Measurements from ENCODE around the gene KRT84.

The KRT84 gene

GRCh38 chr12:52385226-52385702 lies at the start of gene KRT84:
TSS of gene KRT84 (minus strand) at chr12:52385652. CDS start at chr12:52385585, 67 bp downstream.
- no peak for DNase-seq (ENCODE audit: low spot score)

- DNase-seq (ENCODE audit: low spot score), result no peak
Observed at GRCh38 chr12:52434760-52435530, 49.5 kb upstream of the KRT84 start.

- no peak for DNase-seq (ENCODE audit: low spot score)
Observed at GRCh38 chr12:52434081-52434733, 48.8 kb upstream of the KRT84 start, which contains the start of gene KRT75. TSS of gene KRT75 (minus strand) at chr12:52434371. CDS start at chr12:52434304, 67 bp downstream.

- DNase-seq (ENCODE audit: low spot score), result no peak
Observed at GRCh38 chr12:52433501-52434080, 48.1 kb upstream of the KRT84 start.

- DNase-seq (ENCODE audit: low spot score), result no peak
Observed at GRCh38 chr12:52432559-52433207, 47.2 kb upstream of the KRT84 start.

- no peak for DNase-seq (ENCODE audit: low spot score)
Observed at GRCh38 chr12:52428121-52428520, 42.7 kb upstream of the KRT84 start.

GRCh38 chr12:52427083-52427482 lies 41.6 kb upstream of the KRT84 start:
- no peak for DNase-seq (ENCODE audit: low spot score)

- DNase-seq (ENCODE audit: low spot score), result no peak
Observed at GRCh38 chr12:52426034-52426433, 40.6 kb upstream of the KRT84 start.

GRCh38 chr12:52425466-52425865 lies 40.0 kb upstream of the KRT84 start:
- no peak for DNase-seq (ENCODE audit: low spot score)

GRCh38 chr12:52423661-52424500 lies 38.4 kb upstream of the KRT84 start:
- no peak for DNase-seq (ENCODE audit: low spot score)

GRCh38 chr12:52423035-52423434 lies 37.6 kb upstream of the KRT84 start:
- no peak for DNase-seq (ENCODE audit: low spot score)

- DNase-seq (ENCODE audit: low spot score), result no peak
Observed at GRCh38 chr12:52419656-52420055, 34.2 kb upstream of the KRT84 start.

GRCh38 chr12:52418576-52419110 lies 33.2 kb upstream of the KRT84 start:
- DNase-seq (ENCODE audit: low spot score), result no peak

GRCh38 chr12:52417740-52418139 lies 32.3 kb upstream of the KRT84 start:
- DNase-seq (ENCODE audit: low spot score), result no peak

- DNase-seq (ENCODE audit: low spot score), result no peak
Observed at GRCh38 chr12:52416795-52417194, 31.3 kb upstream of the KRT84 start.

- no peak for DNase-seq (ENCODE audit: low spot score)
Observed at GRCh38 chr12:52415870-52416750, 30.7 kb upstream of the KRT84 start.

GRCh38 chr12:52414936-52415335 lies 29.5 kb upstream of the KRT84 start:
- no peak for DNase-seq (ENCODE audit: low spot score)

- DNase-seq (ENCODE audit: low spot score), result no peak
Observed at GRCh38 chr12:52413782-52414345, 28.4 kb upstream of the KRT84 start.

GRCh38 chr12:52413202-52413601 lies 27.8 kb upstream of the KRT84 start:
- DNase-seq (ENCODE audit: low spot score), result no peak

GRCh38 chr12:52411815-52412214 lies 26.4 kb upstream of the KRT84 start:
- no peak for DNase-seq (ENCODE audit: low spot score)
